CD4-positive, alpha-beta T cell treated with Interleukin-1 beta for 1 hour (primary cell): ENCODE measurements around the gene MAST4.
A peak's percentile ranks its signal among the peaks of the same experiment; 100 is the strongest.

ENCODE experiments used
- DNase-seq, 2 donors: peaks; one replicate each; pipeline ENCODE4 v3.0.0-alpha.2; 2020 to 2022

MAST4 gene

GRCh38 chr5:66851306-66851705, 255.1 kb downstream of the MAST4 start:
- DNase-seq = no peak

GRCh38 chr5:66854416-66854815, 258.2 kb downstream of the MAST4 start:
- DNase-seq = no peak

GRCh38 chr5:66856041-66856805, 260.0 kb downstream of the MAST4 start:
- no peak for DNase-seq

GRCh38 chr5:66859526-66859925, 263.3 kb downstream of the MAST4 start:
- no peak for DNase-seq

GRCh38 chr5:66860199-66860975, 264.2 kb downstream of the MAST4 start:
- DNase-seq = no peak

GRCh38 chr5:66861402-66861801, 265.2 kb downstream of the MAST4 start:
- no peak for DNase-seq

- DNase-seq = no peak
These were observed 265.8 kb downstream of the MAST4 start for GRCh38 chr5:66862020-66862419.

GRCh38 chr5:66863243-66864170, 267.3 kb downstream of the MAST4 start:
- DNase-seq = no peak

GRCh38 chr5:66864240-66864884, 268.2 kb downstream of the MAST4 start:
- DNase-seq = peak in 1 of 2 donors; percentile 45

GRCh38 chr5:66867618-66868322, 271.6 kb downstream of the MAST4 start:
- no peak for DNase-seq

- no peak for DNase-seq
These were observed 273.2 kb downstream of the MAST4 start for GRCh38 chr5:66869347-66869746.

- no peak for DNase-seq
These were observed 274.5 kb downstream of the MAST4 start for GRCh38 chr5:66870708-66871107.

GRCh38 chr5:66871651-66872050, 275.5 kb downstream of the MAST4 start:
- DNase-seq = no peak

GRCh38 chr5:66872736-66873331, 276.6 kb downstream of the MAST4 start:
- DNase-seq = no peak

GRCh38 chr5:66874004-66874403, 277.8 kb downstream of the MAST4 start:
- DNase-seq = no peak

GRCh38 chr5:66875315-66875714, 279.1 kb downstream of the MAST4 start:
- DNase-seq = no peak

GRCh38 chr5:66876266-66876807, 280.1 kb downstream of the MAST4 start:
- no peak for DNase-seq

GRCh38 chr5:66877843-66878242, 281.6 kb downstream of the MAST4 start:
- DNase-seq = no peak

- DNase-seq = no peak
These were observed 284.2 kb downstream of the MAST4 start for GRCh38 chr5:66880401-66880800.

GRCh38 chr5:66881480-66882161, 285.4 kb downstream of the MAST4 start:
- no peak for DNase-seq
